GM12878 (cell line): ENCODE measurements around the gene B3GALNT1. TPM values are rescaled to one million over a fixed set of nuclear protein-coding genes. Genes with fewer than 3 reads are reported as not detected.

Experiments
- ATAC-seq: fragments of 200-7000 bp; cut with Tn5 transposase; 3 replicates; pipeline ENCODE4 v1.9.1; 2020; ENCODE audit warnings: mild to moderate bottlenecking, moderate library complexity
- BruUV-seq: library from RNA; stranded (reverse); fragments of 400-500 nt; replicated peaks from 2 replicates; lab custom pipeline; 2021; lab: Mats Ljungman, UMichigan
- CTCF ChIA-PET: fragments of 300-600 bp; sonication (Branson Sonifier 250); formaldehyde crosslinking; extraction: SDS; loops from one replicate; lab custom pipeline; 2021; ENCODE audit warnings: inconsistent platforms; lab: Yijun Ruan, JAX
- POLR2A ChIA-PET: fragments of 350-600 bp; formaldehyde crosslinking; extraction: SDS; loops from one replicate; lab custom pipeline; 2021; ENCODE audit warnings: inconsistent platforms; lab: Charles Lee
- RAD21 ChIA-PET: fragments of 300-600 bp; sonication (Branson Sonifier 250); formaldehyde crosslinking; loops from one replicate; lab custom pipeline; 2023; ENCODE audit warnings: antibody characterized with exemption; ENCODE audit not compliant: unreplicated experiment; lab: Charles Lee
- SMC1A ChIA-PET: fragments of 300-600 bp; sonication (Branson Sonifier 250); formaldehyde crosslinking; loops from one replicate; lab custom pipeline; 2023; ENCODE audit not compliant: unreplicated experiment, uncharacterized antibody; lab: Charles Lee
- DNase-seq: peaks from one replicate; pipeline ENCODE4 v3.0.0-alpha.2; 2011; ENCODE audit warnings: low read depth, low spot score
- FAIRE-seq: peaks from 3 replicates; lab custom pipeline; 2011; peaks lifted over from hg19 to GRCh38; lab: Jason Lieb, UNC
- H2AFZ ChIP-seq: 2 replicates; pipeline ENCODE4 v1.6.0; 2011; ENCODE audit warnings: low read depth, low read length, control low read depth; ENCODE audit not compliant: control insufficient read depth
- H3K27ac ChIP-seq: 2 replicates; pipeline ENCODE4 v1.5.1; 2011; ENCODE audit warnings: control low read depth; ENCODE audit not compliant: control insufficient read depth, insufficient read depth
- H3K27me3 ChIP-seq, 2 experiments: replicated peaks in 1 of 2; 2 replicates each; pipeline versions ENCODE4 v1.6.0 to v1.6.1; 2011; ENCODE audit warnings: low read length in 1 of 2; ENCODE audit not compliant: control insufficient read depth in 2 of 2, insufficient read depth in 2 of 2
- H3K36me3 ChIP-seq, 2 experiments: 2 replicates each; pipeline ENCODE4 v1.5.1; 2011; ENCODE audit warnings: low read length in 1 of 2; ENCODE audit not compliant: control insufficient read depth in 2 of 2, insufficient read depth in 2 of 2
- H3K4me1 ChIP-seq: 2 replicates; pipeline ENCODE4 v1.6.1; 2011; ENCODE audit warnings: mild to moderate bottlenecking, low read length, moderate library complexity, mixed read lengths; ENCODE audit not compliant: control insufficient read depth, insufficient read depth
- H3K4me2 ChIP-seq: 2 replicates; pipeline ENCODE4 v1.6.0; 2011; ENCODE audit warnings: control low read depth; ENCODE audit not compliant: control insufficient read depth, insufficient read depth
- H3K4me3 ChIP-seq: fragments of 200-600 bp; sonication (generic); 2 replicates; pipeline ENCODE4 v1.5.1; 2016
- H3K79me2 ChIP-seq: 2 replicates; pipeline ENCODE4 v1.6.0; 2011; ENCODE audit warnings: low read length; ENCODE audit not compliant: control insufficient read depth, insufficient read depth
- H3K9ac ChIP-seq: 2 replicates; pipeline ENCODE4 v1.8.0; 2011; ENCODE audit warnings: low read length, control low read depth, mixed read lengths; ENCODE audit not compliant: control insufficient read depth, insufficient read depth
- H3K9me3 ChIP-seq: replicated peaks from 3 replicates; pipeline ENCODE4 v1.5.1; 2011; ENCODE audit warnings: mild to moderate bottlenecking, low read length; ENCODE audit not compliant: control insufficient read depth, insufficient read depth
- H4K20me1 ChIP-seq: 2 replicates; pipeline ENCODE4 v1.6.0; 2011; ENCODE audit not compliant: control insufficient read depth, insufficient read depth
- CREM ChIP-seq: IDR thresholded peaks from 2 replicates; pipeline ENCODE4 v1.6.1; 2014; ENCODE audit warnings: antibody characterized with exemption, low read depth
- E2F4 ChIP-seq: IDR thresholded peaks from 2 replicates; pipeline ENCODE4 v1.6.1; 2012; ENCODE audit warnings: low read depth, low read length, improper control_type of control experiment
- ESRRA ChIP-seq: IDR thresholded peaks from 2 replicates; pipeline ENCODE4 v1.6.1; 2012; ENCODE audit warnings: mild to moderate bottlenecking, low read length, improper control_type of control experiment
- FOXM1 ChIP-seq: IDR thresholded peaks from 2 replicates; pipeline ENCODE4 v1.6.1; 2012; ENCODE audit warnings: low read depth, mild to moderate bottlenecking, inconsistent platforms, low read length, moderate library complexity
- MTA3 ChIP-seq: IDR thresholded peaks from 2 replicates; pipeline ENCODE4 v1.6.1; 2012; ENCODE audit warnings: low read length, inconsistent platforms, borderline replicate concordance
- MYB ChIP-seq: fragments of 150-350 bp; IDR thresholded peaks from 2 replicates; pipeline ENCODE4 v1.6.1; 2014; ENCODE audit warnings: mild to moderate bottlenecking, low read depth, low read length, borderline replicate concordance
- NR2C2 ChIP-seq: IDR thresholded peaks from 2 replicates; pipeline ENCODE4 v1.6.1; 2011; ENCODE audit warnings: borderline replicate concordance, low read depth; ENCODE audit not compliant: control insufficient read depth, insufficient read length
- PAX5 ChIP-seq: IDR thresholded peaks from 2 replicates; pipeline ENCODE4 v1.6.1; 2011; ENCODE audit warnings: low read depth, low read length, borderline replicate concordance
- PKNOX1 ChIP-seq: fragments of 450-650 bp; IDR thresholded peaks from 2 replicates; pipeline ENCODE4 v1.6.1; 2016; ENCODE audit warnings: mild to moderate bottlenecking
- POLR2A ChIP-seq: IDR thresholded peaks from 2 replicates; pipeline ENCODE4 v1.6.1; 2011; ENCODE audit warnings: low read depth, mild to moderate bottlenecking, low read length
- SMARCA5 ChIP-seq: fragments of 450-650 bp; IDR thresholded peaks from 2 replicates; pipeline ENCODE4 v1.6.1; 2017; ENCODE audit warnings: mild to moderate bottlenecking
- SUPT20H ChIP-seq: IDR thresholded peaks from 2 replicates; pipeline ENCODE4 v1.6.1; 2011; ENCODE audit warnings: low read depth, mild to moderate bottlenecking, low read length, moderate library complexity, borderline replicate concordance; ENCODE audit not compliant: control insufficient read depth
- TAF1 ChIP-seq: IDR thresholded peaks from 2 replicates; pipeline ENCODE4 v1.6.1; 2011; ENCODE audit warnings: mild to moderate bottlenecking, low read depth, low read length, borderline replicate concordance
- TBL1XR1 ChIP-seq: IDR thresholded peaks from 2 replicates; pipeline ENCODE4 v1.6.1; 2012; ENCODE audit warnings: low read depth, low read length, improper control_type of control experiment
- WRNIP1 ChIP-seq: IDR thresholded peaks from 2 replicates; pipeline ENCODE4 v1.6.1; 2011; ENCODE audit warnings: low read depth, low read length, improper control_type of control experiment, borderline replicate concordance
- WGBS: methylation state at CpG from one replicate; pipeline ENCODE4 v1.1.6; 2016; ENCODE audit warnings: low lambda C conversion rate; ENCODE audit not compliant: insufficient replicate concordance, insufficient coverage; ENCODE audit errors: missing lambda C conversion rate; 5-methylcytosine and 5-hydroxymethylcytosine counted together
- in situ Hi-C: fragments of 300-500 bp; cut with MboI; formaldehyde crosslinking; loops from 9 replicates; pipeline ENCODE4 v1.14.3; 2018; ENCODE audit warnings: mixed read lengths
- intact Hi-C: fragments of 100-400 bp; cut with micrococcal nuclease; formaldehyde crosslinking; loops from one replicate; pipeline ENCODE4 v1.14.2; 2022; ENCODE audit not compliant: unreplicated experiment
- polyA plus RNA-seq, 11 experiments: library from polyadenylated mRNA; depleted of rRNA in 4 of 11; unstranded in 6 of 11; stranded (reverse) in 5 of 11; fragments of >200 nt; fragmentation: Nextera tagmentation in 4 of 11; fragmentation: Illumina TruSeq in 1 of 11; extraction: Ambion mirVana in 4 of 11; extraction: Trizol in 1 of 11; gene quantifications; 1 replicate in 1 of 11; 2 replicates in 10 of 11; pipeline versions ENCODE4 v1.2.1 to v1.2.3, GENCODE V29; 2011 to 2016; ENCODE audit warnings: inconsistent platforms in 2 of 11, missing spikeins in 2 of 11, low read depth in 1 of 11
- total RNA-seq, 4 experiments: library from RNA; depleted of rRNA in 3 of 4; stranded (reverse); fragments of >200 nt in 3 of 4; fragmentation: Illumina TruSeq in 1 of 4; extraction: Trizol in 1 of 4; gene quantifications; 2 replicates each; pipeline versions ENCODE4 v1.2.1 to v1.2.3, GENCODE V29; 2013 to 2021
- TF ChIP-seq, protein P1 (sequence below): fragments of 450-650 bp; formaldehyde crosslinking; IDR thresholded peaks from 2 replicates; pipeline ENCODE4 v1.4.0; 2022; ENCODE audit warnings: mild to moderate bottlenecking, moderate library complexity
- TF ChIP-seq, protein P2 (sequence below): fragments of 450-650 bp; formaldehyde crosslinking; IDR thresholded peaks from 2 replicates; pipeline ENCODE4 v1.4.0; 2020; ENCODE audit warnings: mild to moderate bottlenecking, moderate library complexity

The B3GALNT1 gene
- total and polyA plus RNA-seq, 10 of the 15 experiments (the other 5 are each of a cell fraction or from before 2014, with no cell fraction given): 0.04 to 0.95 (median 0.18) TPM; not detected in 3

DNA sequence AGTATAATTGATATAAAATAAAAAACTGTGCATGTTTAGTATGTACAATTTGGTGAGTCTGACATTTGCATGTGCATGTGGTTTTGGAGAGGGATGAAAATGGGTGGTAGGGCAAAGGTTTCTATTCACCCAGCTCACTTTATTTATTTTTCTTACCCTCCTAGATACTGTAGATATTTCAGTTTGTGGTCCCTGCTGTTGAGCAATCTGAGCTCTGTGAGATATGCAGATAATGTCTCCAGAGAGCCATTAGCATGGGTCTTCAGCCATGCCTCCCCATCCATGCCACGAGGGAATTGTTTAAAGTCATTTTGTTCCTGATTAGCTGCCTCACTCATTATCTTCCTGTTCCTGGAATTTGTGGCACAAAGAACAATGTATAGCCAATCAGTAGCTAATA, 44.4 kb upstream of the B3GALNT1 start:
- H3K27me3 ChIP-seq: no peaks in the 10 kb centered on the region
- no peaks in the 10 kb centered on the region for H3K79me2 ChIP-seq
- ChIA-PET SMC1A (interaction anchor here (0.7 kb wide), 1 partner anchor 29 kb away, joined by 3 read pairs; no protein-coding TSS in a partner anchor), CTCF (interaction anchor here (0.6 to 0.9 kb wide), 2 partner anchors 99 to 126 kb away, joined by 3 to 4 read pairs; no protein-coding TSS in a partner anchor), POLR2A (no interaction called here), RAD21 (no interaction called here)
- ATAC-seq (no peak), FAIRE-seq (no peak), DNase-seq (no peak)
- no TSS peak for BruUV-seq
- H3K9ac ChIP-seq: no peak overlapping the region
- intact Hi-C loops (no loop called here), in situ Hi-C loops (no loop called here)
- no peaks in the 10 kb centered on the region for H3K9me3 ChIP-seq
- no peaks in the 10 kb centered on the region for H3K36me3 ChIP-seq
- H4K20me1 ChIP-seq: no peaks in the 10 kb centered on the region
- H2AFZ ChIP-seq: no peak overlapping the region
- H3K27ac ChIP-seq: no peak overlapping the region
- no peak overlapping the region for H3K4me3 ChIP-seq
- H3K4me1 ChIP-seq: no peaks in the 10 kb centered on the region
- 32% methylated on average over 1 of the region's 1 CpG for WGBS
- H3K4me2 ChIP-seq: no peak overlapping the region
- TF ChIP-seq MYB (no peak), E2F4 (no peak), CREM (no peak), SMARCA5 (no peak), ESRRA (no peak), FOXM1 (no peak), TBL1XR1 (no peak), WRNIP1 (no peak), NR2C2 (no peak), POLR2A (no peak), MTA3 (no peak), SUPT20H (no peak), PAX5 (no peak), PKNOX1 (no peak), TAF1 (no peak)
- TF ChIP-seq, protein P1, sequence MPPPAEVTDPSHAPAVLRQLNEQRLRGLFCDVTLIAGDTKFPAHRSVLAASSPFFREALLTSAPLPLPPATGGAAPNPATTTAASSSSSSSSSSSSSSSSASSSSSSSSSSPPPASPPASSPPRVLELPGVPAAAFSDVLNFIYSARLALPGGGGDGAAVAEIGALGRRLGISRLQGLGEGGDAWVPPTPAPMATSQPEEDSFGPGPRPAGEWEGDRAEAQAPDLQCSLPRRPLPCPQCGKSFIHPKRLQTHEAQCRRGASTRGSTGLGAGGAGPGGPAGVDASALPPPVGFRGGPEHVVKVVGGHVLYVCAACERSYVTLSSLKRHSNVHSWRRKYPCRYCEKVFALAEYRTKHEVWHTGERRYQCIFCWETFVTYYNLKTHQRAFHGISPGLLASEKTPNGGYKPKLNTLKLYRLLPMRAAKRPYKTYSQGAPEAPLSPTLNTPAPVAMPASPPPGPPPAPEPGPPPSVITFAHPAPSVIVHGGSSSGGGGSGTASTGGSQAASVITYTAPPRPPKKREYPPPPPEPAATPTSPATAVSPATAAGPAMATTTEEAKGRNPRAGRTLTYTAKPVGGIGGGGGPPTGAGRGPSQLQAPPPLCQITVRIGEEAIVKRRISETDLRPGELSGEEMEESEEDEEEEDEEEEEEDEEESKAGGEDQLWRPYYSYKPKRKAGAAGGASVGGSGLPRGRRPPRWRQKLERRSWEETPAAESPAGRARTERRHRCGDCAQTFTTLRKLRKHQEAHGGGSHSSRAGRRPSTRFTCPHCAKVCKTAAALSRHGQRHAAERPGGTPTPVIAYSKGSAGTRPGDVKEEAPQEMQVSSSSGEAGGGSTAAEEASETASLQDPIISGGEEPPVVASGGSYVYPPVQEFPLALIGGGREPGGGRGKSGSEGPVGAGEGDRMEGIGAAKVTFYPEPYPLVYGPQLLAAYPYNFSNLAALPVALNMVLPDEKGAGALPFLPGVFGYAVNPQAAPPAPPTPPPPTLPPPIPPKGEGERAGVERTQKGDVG (CRISPR knock-in tag): no peak
- TF ChIP-seq, protein P2, sequence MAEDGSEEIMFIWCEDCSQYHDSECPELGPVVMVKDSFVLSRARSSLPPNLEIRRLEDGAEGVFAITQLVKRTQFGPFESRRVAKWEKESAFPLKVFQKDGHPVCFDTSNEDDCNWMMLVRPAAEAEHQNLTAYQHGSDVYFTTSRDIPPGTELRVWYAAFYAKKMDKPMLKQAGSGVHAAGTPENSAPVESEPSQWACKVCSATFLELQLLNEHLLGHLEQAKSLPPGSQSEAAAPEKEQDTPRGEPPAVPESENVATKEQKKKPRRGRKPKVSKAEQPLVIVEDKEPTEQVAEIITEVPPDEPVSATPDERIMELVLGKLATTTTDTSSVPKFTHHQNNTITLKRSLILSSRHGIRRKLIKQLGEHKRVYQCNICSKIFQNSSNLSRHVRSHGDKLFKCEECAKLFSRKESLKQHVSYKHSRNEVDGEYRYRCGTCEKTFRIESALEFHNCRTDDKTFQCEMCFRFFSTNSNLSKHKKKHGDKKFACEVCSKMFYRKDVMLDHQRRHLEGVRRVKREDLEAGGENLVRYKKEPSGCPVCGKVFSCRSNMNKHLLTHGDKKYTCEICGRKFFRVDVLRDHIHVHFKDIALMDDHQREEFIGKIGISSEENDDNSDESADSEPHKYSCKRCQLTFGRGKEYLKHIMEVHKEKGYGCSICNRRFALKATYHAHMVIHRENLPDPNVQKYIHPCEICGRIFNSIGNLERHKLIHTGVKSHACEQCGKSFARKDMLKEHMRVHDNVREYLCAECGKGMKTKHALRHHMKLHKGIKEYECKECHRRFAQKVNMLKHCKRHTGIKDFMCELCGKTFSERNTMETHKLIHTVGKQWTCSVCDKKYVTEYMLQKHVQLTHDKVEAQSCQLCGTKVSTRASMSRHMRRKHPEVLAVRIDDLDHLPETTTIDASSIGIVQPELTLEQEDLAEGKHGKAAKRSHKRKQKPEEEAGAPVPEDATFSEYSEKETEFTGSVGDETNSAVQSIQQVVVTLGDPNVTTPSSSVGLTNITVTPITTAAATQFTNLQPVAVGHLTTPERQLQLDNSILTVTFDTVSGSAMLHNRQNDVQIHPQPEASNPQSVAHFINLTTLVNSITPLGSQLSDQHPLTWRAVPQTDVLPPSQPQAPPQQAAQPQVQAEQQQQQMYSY (CRISPR knock-in tag): no peak
